Fibroblast of lung (primary cell): ENCODE data around the gene ZSCAN30. TPM values are rescaled to one million over a fixed set of nuclear protein-coding genes. Genes with fewer than 3 reads are reported as not detected.
A peak's percentile ranks its signal among the peaks of the same experiment; 100 is the strongest.

Source experiments
- DNase-seq, 2 donors: peaks; one replicate each; pipeline versions ENCODE4 v3.0.0 to v3.0.0-alpha.2; 2010; ENCODE audit warnings: low read depth in 2 of 2
- H2AFZ ChIP-seq: 2 replicates; pipeline ENCODE4 v1.5.1; 2012; ENCODE audit warnings: low read length, control low read depth, inconsistent platforms
- H3K27ac ChIP-seq: 2 replicates; pipeline ENCODE4 v1.5.1; 2011; ENCODE audit warnings: low read length, control low read depth; ENCODE audit not compliant: insufficient read depth
- H3K27me3 ChIP-seq: 2 replicates; pipeline ENCODE4 v1.5.1; 2011; ENCODE audit warnings: mild to moderate bottlenecking, low read length; ENCODE audit not compliant: control insufficient read depth, insufficient read depth
- H3K36me3 ChIP-seq: 2 replicates; pipeline ENCODE4 v1.5.1; 2011; ENCODE audit warnings: low read length; ENCODE audit not compliant: control insufficient read depth, insufficient read depth
- H3K4me1 ChIP-seq: 2 replicates; pipeline ENCODE4 v1.5.1; 2011; ENCODE audit warnings: low read length; ENCODE audit not compliant: control insufficient read depth, insufficient read depth; ENCODE audit errors: extremely low read depth
- H3K4me2 ChIP-seq: 2 replicates; pipeline ENCODE4 v1.5.1; 2011; ENCODE audit warnings: low read length, control low read depth; ENCODE audit not compliant: insufficient read depth; ENCODE audit errors: extremely low read depth
- H3K4me3 ChIP-seq, 4 experiments: fragments of 200-600 bp in 1 of 4; sonication (generic) in 1 of 4; replicated peaks in 1 of 4; 2 replicates each; pipeline ENCODE4 v1.5.1; 2011 to 2016; ENCODE audit warnings: low read length in 4 of 4, low read depth in 3 of 4, mild to moderate bottlenecking in 3 of 4, control low read depth in 2 of 4, inconsistent platforms in 1 of 4, mixed read lengths in 1 of 4; ENCODE audit not compliant: insufficient read depth in 1 of 4; ENCODE audit errors: control extremely low read depth in 1 of 4
- H3K79me2 ChIP-seq: 2 replicates; pipeline ENCODE4 v1.5.1; 2012; ENCODE audit warnings: mild to moderate bottlenecking, low read length, inconsistent platforms; ENCODE audit not compliant: control insufficient read depth, insufficient read depth
- H3K9ac ChIP-seq: 2 replicates; pipeline ENCODE4 v1.5.1; 2011; ENCODE audit warnings: mild to moderate bottlenecking, low read length, control low read depth; ENCODE audit not compliant: insufficient read depth
- H3K9me3 ChIP-seq: 2 replicates; pipeline ENCODE4 v1.5.1; 2012; ENCODE audit warnings: low read depth, low read length; ENCODE audit not compliant: control insufficient read depth, insufficient read depth
- H4K20me1 ChIP-seq: 2 replicates; pipeline ENCODE4 v1.5.1; 2011; ENCODE audit warnings: low read length; ENCODE audit not compliant: control insufficient read depth, insufficient read depth; ENCODE audit errors: extremely low read depth
- CTCF ChIP-seq, 2 donors: IDR thresholded peaks in 1 of 2; conservative IDR thresholded peaks in 1 of 2; 1 replicate in 1 of 2; 2 replicates in 1 of 2; pipeline ENCODE4 v1.5.1; 2011 to 2012; ENCODE audit warnings: low read length in 2 of 2, control low read depth in 1 of 2, inconsistent platforms in 1 of 2, low read depth in 1 of 2, mild to moderate bottlenecking in 1 of 2
- EZH2 ChIP-seq: IDR thresholded peaks from 2 replicates; pipeline ENCODE4 v1.5.1; 2012; ENCODE audit warnings: low read length, control low read depth, mild to moderate bottlenecking; ENCODE audit errors: missing control alignments
- polyA plus RNA-seq, 2 donors: library from polyadenylated mRNA; depleted of rRNA in 1 of 2; stranded (reverse) in 1 of 2; unstranded in 1 of 2; fragments of >200 nt; gene quantifications; 2 replicates each; pipeline ENCODE4 v1.2.1, GENCODE V29; 2011 to 2012; ENCODE audit warnings: missing spikeins in 1 of 2
- total RNA-seq: library from RNA; depleted of rRNA; stranded (reverse); fragments of >200 nt; gene quantifications from 2 replicates; pipeline ENCODE4 v1.2.1, GENCODE V29; 2014

The ZSCAN30 gene
- total and polyA plus RNA-seq, 2 donors (not counting 1 experiment from before 2014, with no cell fraction given): 12.9 to 29.2 TPM

- Histone ChIP-seq H3K4me3 (no peak overlapping the region), H3K79me2 (no peaks in the 10 kb centered on the region), H3K27ac (no peak overlapping the region), H3K9me3 (no peaks in the 10 kb centered on the region), H3K4me1 (no peaks in the 10 kb centered on the region), H3K4me2 (no peak overlapping the region), H3K36me3 (no peaks in the 10 kb centered on the region), H3K9ac (no peak overlapping the region), H4K20me1 (no peaks in the 10 kb centered on the region), H3K27me3 (no peaks in the 10 kb centered on the region), H2AFZ (no peak overlapping the region)
- TF ChIP-seq EZH2 (no peak), CTCF (conservative IDR thresholded peaks at IDR 0.05 in 1 of 2, IDR thresholded peaks at IDR 0.05 in 1 of 2; ENCODE audit: low read depth in 1 of 2, low read length in 2 of 2) (no peak)
- DNase-seq: peak in 1 of 2 donors; percentile 84
Measured at GRCh38 chr18:35203067-35203466, 87.0 kb downstream of the ZSCAN30 start.

DNA sequence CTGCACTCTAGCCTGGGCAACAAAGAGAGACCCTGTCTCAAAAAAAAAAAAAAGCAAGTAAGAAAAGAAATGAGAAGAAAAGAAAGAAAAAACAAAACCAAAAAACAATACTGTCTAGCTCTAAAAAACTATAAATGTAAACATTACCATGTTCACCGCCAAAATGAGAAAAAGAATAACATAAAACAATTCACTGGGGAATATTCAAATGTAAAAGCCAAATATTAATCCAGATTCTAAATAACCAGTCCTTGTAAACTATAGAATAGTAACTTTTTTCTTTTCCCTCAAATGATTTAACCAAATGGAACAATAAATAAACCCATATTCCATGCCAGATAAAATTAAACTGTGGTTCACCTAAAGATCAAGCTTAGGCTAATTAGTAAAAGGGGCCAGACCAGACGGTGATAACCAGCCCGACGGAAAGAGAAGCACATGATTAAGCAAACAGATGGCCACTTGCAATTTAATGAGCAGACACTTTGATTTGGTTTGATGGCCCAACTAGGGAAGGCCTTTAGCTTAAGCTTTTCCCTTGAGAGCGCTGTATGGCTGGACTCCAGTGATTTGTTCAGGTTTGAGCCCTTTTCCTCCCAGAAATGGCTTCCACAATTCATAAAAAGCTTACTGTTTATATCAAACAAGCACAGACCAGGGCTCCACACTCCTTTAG lies 88.6 kb downstream of the ZSCAN30 start:
- H4K20me1 ChIP-seq: no peaks in the 10 kb centered on the region
- DNase-seq: no peak
- no peaks in the 10 kb centered on the region for H3K79me2 ChIP-seq
- no peak overlapping the region for H3K4me2 ChIP-seq
- no peak overlapping the region for H3K27ac ChIP-seq
- TF ChIP-seq CTCF (conservative IDR thresholded peaks at IDR 0.05 in 1 of 2, IDR thresholded peaks at IDR 0.05 in 1 of 2; ENCODE audit: low read depth in 1 of 2, low read length in 2 of 2): no peak
- no peak for TF ChIP-seq EZH2
- H3K9me3 ChIP-seq: no peaks in the 10 kb centered on the region
- no peaks in the 10 kb centered on the region for H3K4me1 ChIP-seq
- no peak overlapping the region for H3K9ac ChIP-seq
- no peaks in the 10 kb centered on the region for H3K27me3 ChIP-seq
- H2AFZ ChIP-seq: no peak overlapping the region
- H3K4me3 ChIP-seq: no peak overlapping the region
- H3K36me3 ChIP-seq: no peaks in the 10 kb centered on the region

Other genes with a start within 250 kb of the ZSCAN30 start
- 8.2 and 18.5 TPM in 2 replicates for gene MAPRE2, start 248.8 kb downstream of the ZSCAN30 start, total RNA-seq
- gene MAPRE2, start 248.8 kb downstream of the ZSCAN30 start, polyA plus RNA-seq: 88.1 and 95.6 TPM in 2 replicates
- 19.5 and 23.8 TPM in 2 replicates for gene ZNF397, start 49.2 kb downstream of the ZSCAN30 start, total RNA-seq
- 7.0 and 7.8 TPM in 2 replicates for gene ZNF397, start 49.2 kb downstream of the ZSCAN30 start, polyA plus RNA-seq
- 31.8 and 33.9 TPM in 2 replicates for gene ZNF24, start 54.2 kb upstream of the ZSCAN30 start, total RNA-seq
- 16.3 and 16.9 TPM in 2 replicates for gene ZNF24, start 54.2 kb upstream of the ZSCAN30 start, polyA plus RNA-seq
- gene ZNF396, start 87.1 kb upstream of the ZSCAN30 start, total RNA-seq: 2.8 and 5.0 TPM in 2 replicates
- 0.80 and 1.7 TPM in 2 replicates for gene ZNF396, start 87.1 kb upstream of the ZSCAN30 start, polyA plus RNA-seq
- gene INO80C, start 207.7 kb upstream of the ZSCAN30 start, total RNA-seq: 1.5 and 3.1 TPM in 2 replicates
- 9.4 and 13.5 TPM in 2 replicates for gene INO80C, start 207.7 kb upstream of the ZSCAN30 start, polyA plus RNA-seq